HS-5 (cell line): Measurements from ENCODE around the gene TIMM23.
"Not testable (repeated sequence)": the region's sequence is repeated elsewhere in the genome, so short reads cannot be mapped to it uniquely, and the experiment has no call there.

Source experiments
- DNase-seq: peaks from one replicate; pipeline ENCODE4 v3.0.0-alpha.2; 2012; ENCODE audit warnings: low read depth

TIMM23 gene

GRCh38 chr10:45972106-45972812 is at the start of gene TIMM23:
TSS of gene TIMM23 (plus strand) at chr10:45972489. CDS start at chr10:45972625, 136 bp downstream.
- DNase-seq: not testable (repeated sequence)

GRCh38 chr10:45926790-45927189 is 45.5 kb upstream of the TIMM23 start:
- not testable (repeated sequence) for DNase-seq

- DNase-seq: not testable (repeated sequence)
These were observed 41.0 kb upstream of the TIMM23 start for GRCh38 chr10:45931305-45931704.

GRCh38 chr10:45934788-45935187 is 37.5 kb upstream of the TIMM23 start:
- not testable (repeated sequence) for DNase-seq

GRCh38 chr10:45939176-45939697 is 33.1 kb upstream of the TIMM23 start:
- DNase-seq: not testable (repeated sequence)

- not testable (repeated sequence) for DNase-seq
These were observed 31.1 kb upstream of the TIMM23 start for GRCh38 chr10:45941196-45941595.

GRCh38 chr10:45945476-45945875 is 26.8 kb upstream of the TIMM23 start:
- not testable (repeated sequence) for DNase-seq

- DNase-seq: not testable (repeated sequence)
These were observed 24.9 kb upstream of the TIMM23 start for GRCh38 chr10:45947363-45947762.

GRCh38 chr10:45948801-45949200 is 23.5 kb upstream of the TIMM23 start:
- DNase-seq: not testable (repeated sequence)

GRCh38 chr10:45954367-45954766 is 17.9 kb upstream of the TIMM23 start:
- not testable (repeated sequence) for DNase-seq

- not testable (repeated sequence) for DNase-seq
These were observed 15.7 kb upstream of the TIMM23 start for GRCh38 chr10:45956634-45957033.

GRCh38 chr10:45957928-45958327 is 14.4 kb upstream of the TIMM23 start:
- not testable (repeated sequence) for DNase-seq

- not testable (repeated sequence) for DNase-seq
These were observed 9.4 kb upstream of the TIMM23 start for GRCh38 chr10:45962686-45963452.

GRCh38 chr10:45971019-45971418 is 1.3 kb upstream of the TIMM23 start:
- not testable (repeated sequence) for DNase-seq

GRCh38 chr10:45971742-45972105 is 565 bp upstream of the TIMM23 start:
- DNase-seq: not testable (repeated sequence)

GRCh38 chr10:45972813-45973169 is 502 bp downstream of the TIMM23 start:
- not testable (repeated sequence) for DNase-seq

- not testable (repeated sequence) for DNase-seq
These were observed 1.8 kb downstream of the TIMM23 start for GRCh38 chr10:45974041-45974440.

- DNase-seq: not testable (repeated sequence)
These were observed 6.3 kb downstream of the TIMM23 start for GRCh38 chr10:45978554-45978953.

GRCh38 chr10:45981367-45981766 is 9.1 kb downstream of the TIMM23 start:
- DNase-seq: not testable (repeated sequence)

GRCh38 chr10:45983538-45984186 is 11.4 kb downstream of the TIMM23 start:
- not testable (repeated sequence) for DNase-seq

- not testable (repeated sequence) for DNase-seq
These were observed 12.2 kb downstream of the TIMM23 start for GRCh38 chr10:45984473-45984872.

- DNase-seq: not testable (repeated sequence)
These were observed 13.3 kb downstream of the TIMM23 start for GRCh38 chr10:45985590-45985989.
